ENCODE results near the gene HLTF. TPM values are rescaled to one million over a fixed set of nuclear protein-coding genes. Genes with fewer than 3 reads are reported as not detected.

Gene HLTF
- total and polyA plus RNA-seq, 8 donors: 27.5 to 60.3 (median 56.1) TPM

DNA sequence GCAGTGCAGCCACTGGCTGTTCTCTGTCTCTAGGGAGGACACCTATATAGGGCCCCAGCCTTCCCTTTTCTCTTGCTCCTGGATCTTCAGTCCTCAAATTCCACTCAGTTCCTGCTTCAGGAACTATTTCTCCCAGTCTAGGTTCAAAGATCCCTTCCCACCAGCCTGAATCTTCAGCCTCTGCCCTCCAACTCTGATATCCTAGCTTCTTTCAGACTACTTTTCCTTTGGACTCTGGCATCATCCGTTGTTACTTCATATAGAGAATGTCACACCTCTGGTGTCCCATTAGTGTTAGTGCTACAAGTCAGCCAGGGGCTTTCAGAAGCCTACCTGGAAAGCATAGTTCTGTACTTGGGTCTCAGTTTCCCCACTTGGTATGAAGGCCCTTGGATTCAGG is 33.1 kb upstream of the HLTF start:
- DNase-seq: no peak
- Histone ChIP-seq H3K27ac (no peak overlapping the region), H3K9me3 (no peaks in the 10 kb centered on the region), H3K27me3 (no peaks in the 10 kb centered on the region), H3K4me3 (no peak overlapping the region), H3K36me3 (no peaks in the 10 kb centered on the region), H3K4me1 (no peaks in the 10 kb centered on the region)
- intact Hi-C loops (cut with DNase I): loop anchor here in 1 of 2 donors (5.0 kb wide), 1 partner anchor 153 kb away; no protein-coding TSS in a partner anchor
- TF ChIP-seq, protein P1, sequence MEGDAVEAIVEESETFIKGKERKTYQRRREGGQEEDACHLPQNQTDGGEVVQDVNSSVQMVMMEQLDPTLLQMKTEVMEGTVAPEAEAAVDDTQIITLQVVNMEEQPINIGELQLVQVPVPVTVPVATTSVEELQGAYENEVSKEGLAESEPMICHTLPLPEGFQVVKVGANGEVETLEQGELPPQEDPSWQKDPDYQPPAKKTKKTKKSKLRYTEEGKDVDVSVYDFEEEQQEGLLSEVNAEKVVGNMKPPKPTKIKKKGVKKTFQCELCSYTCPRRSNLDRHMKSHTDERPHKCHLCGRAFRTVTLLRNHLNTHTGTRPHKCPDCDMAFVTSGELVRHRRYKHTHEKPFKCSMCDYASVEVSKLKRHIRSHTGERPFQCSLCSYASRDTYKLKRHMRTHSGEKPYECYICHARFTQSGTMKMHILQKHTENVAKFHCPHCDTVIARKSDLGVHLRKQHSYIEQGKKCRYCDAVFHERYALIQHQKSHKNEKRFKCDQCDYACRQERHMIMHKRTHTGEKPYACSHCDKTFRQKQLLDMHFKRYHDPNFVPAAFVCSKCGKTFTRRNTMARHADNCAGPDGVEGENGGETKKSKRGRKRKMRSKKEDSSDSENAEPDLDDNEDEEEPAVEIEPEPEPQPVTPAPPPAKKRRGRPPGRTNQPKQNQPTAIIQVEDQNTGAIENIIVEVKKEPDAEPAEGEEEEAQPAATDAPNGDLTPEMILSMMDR (IDR thresholded peaks at IDR 0.05): no peak
- ATAC-seq: no peak

DNA sequence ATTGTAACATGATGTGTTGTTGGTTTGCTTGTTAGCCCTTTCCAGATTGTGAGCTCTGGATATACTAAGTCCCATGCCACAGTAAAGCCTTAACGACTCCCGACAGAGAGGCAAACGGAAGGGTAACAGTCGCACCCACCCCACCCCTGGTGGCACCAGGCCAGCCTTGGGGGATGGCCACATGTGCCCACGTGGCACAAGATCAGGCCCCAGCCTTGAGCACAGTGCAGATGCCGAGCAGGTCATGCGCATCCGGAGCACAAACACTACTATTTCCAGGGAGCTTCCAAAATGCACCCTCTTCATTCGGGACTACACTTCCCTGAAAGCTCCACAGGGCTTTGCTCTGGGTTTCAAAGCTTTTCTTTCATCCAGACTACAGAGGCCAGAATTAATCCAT is 32.4 kb upstream of the HLTF start:
- no peaks in the 10 kb centered on the region for H3K27me3 ChIP-seq
- no peaks in the 10 kb centered on the region for H3K36me3 ChIP-seq
- H3K9me3 ChIP-seq: no peaks in the 10 kb centered on the region
- DNase-seq (no peak), ATAC-seq (no peak)
- H3K27ac ChIP-seq: no peak overlapping the region
- intact Hi-C loops (cut with DNase I): loop anchor here in 1 of 2 donors (5.0 kb wide), 1 partner anchor 154 kb away; no protein-coding TSS in a partner anchor
- no peaks in the 10 kb centered on the region for H3K4me1 ChIP-seq
- H3K4me3 ChIP-seq: no peak overlapping the region
- TF ChIP-seq, protein P1 (IDR thresholded peaks at IDR 0.05): no peak

DNA sequence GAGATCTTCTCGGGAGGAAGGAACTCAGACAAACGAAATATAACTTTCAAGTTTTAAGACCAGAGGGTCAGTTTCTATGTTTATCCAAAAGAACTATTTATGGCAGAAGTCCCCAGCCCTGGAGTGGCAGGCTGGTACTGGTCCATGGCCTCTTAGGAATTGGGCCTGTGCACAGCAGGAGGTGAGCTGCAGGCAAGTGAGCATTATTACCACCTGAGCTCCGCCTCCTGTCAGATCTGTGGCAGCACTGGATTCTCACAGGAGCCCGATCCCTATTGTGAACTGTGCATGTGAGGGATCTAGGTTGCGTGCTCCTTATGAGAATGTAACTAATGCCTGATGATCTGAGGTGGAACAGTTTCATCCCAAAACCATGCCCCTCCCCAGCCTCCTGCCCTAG is 28.8 kb upstream of the HLTF start:
- intact Hi-C loops (cut with DNase I): loop anchor here in 1 of 2 donors (5.0 kb wide), 1 partner anchor 157 kb away; no protein-coding TSS in a partner anchor
- Histone ChIP-seq H3K27me3 (no peaks in the 10 kb centered on the region), H3K4me1 (no peaks in the 10 kb centered on the region), H3K4me3 (no peak overlapping the region), H3K27ac (no peak overlapping the region), H3K36me3 (no peaks in the 10 kb centered on the region), H3K9me3 (no peaks in the 10 kb centered on the region)
- DNase-seq (no peak), ATAC-seq (no peak)
- TF ChIP-seq, protein P1 (IDR thresholded peaks at IDR 0.05): no peak

DNA sequence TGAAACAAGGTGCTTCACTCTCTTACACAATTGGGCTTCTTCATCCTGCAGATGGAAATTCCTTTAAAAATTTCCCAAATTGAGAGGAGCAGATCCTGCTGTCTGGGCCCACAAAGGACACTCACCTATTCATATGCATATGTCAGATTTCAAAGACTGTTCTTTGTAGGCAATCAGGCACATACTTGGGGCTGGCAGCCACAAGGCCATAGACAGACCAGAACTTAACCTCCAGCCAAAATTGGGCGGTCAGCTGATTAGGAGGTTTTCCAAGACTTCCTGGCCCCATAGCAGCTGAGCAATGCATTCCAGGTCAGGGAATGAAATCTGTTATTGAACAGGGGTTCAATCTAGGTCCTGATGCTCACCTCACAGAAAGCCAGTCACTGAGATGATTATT is 28.1 kb upstream of the HLTF start:
- no peak overlapping the region for H3K4me3 ChIP-seq
- H3K4me1 ChIP-seq: no peaks in the 10 kb centered on the region
- ATAC-seq (no peak), DNase-seq (no peak)
- no peak overlapping the region for H3K27ac ChIP-seq
- peaks cover 0 to 4% of the 10 kb centered on the region in 2 donors for H3K9me3 ChIP-seq
- intact Hi-C loops (cut with DNase I): no loop called here
- no peaks in the 10 kb centered on the region for H3K36me3 ChIP-seq
- no peaks in the 10 kb centered on the region for H3K27me3 ChIP-seq
- TF ChIP-seq, protein P1 (IDR thresholded peaks at IDR 0.05): no peak

DNA sequence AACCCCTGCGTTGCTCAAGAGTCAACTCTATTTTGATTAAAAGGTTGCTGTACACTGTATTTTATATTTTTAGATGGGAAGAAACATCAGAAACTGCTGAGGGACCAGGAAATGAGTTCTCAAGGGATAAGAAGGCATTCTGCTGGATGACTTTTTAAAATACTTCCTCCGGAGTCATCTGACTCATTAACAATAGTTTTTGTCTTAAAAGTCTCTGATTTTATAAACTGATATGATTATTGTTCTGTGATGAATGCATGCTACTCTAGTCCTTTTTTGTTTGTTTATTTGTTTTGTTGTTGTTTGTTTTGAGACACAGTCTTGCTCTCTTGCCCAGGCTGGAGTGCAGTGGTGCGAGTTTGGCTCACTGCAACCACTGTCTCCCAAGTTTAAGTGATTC is 18.2 kb upstream of the HLTF start:
- DNase-seq (no peak), ATAC-seq (no peak)
- no peaks in the 10 kb centered on the region for H3K4me1 ChIP-seq
- TF ChIP-seq, protein P1 (IDR thresholded peaks at IDR 0.05): no peak
- H3K27me3 ChIP-seq: no peaks in the 10 kb centered on the region
- intact Hi-C loops (cut with DNase I): no loop called here
- H3K4me3 ChIP-seq: no peak overlapping the region
- H3K9me3 ChIP-seq: no peaks in the 10 kb centered on the region
- no peak overlapping the region for H3K27ac ChIP-seq
- peaks cover 0 to 2% of the 10 kb centered on the region in 2 donors for H3K36me3 ChIP-seq

Data from left lung (tissue), 10 donors.